Measurements from ENCODE around the gene IL11. TPM values are rescaled to one million over a fixed set of nuclear protein-coding genes. Genes with fewer than 3 reads are reported as not detected.

Gene IL11
- total RNA-seq, 1 donor from 2014 or later: 0.56 TPM

- TF ChIP-seq, protein P1, sequence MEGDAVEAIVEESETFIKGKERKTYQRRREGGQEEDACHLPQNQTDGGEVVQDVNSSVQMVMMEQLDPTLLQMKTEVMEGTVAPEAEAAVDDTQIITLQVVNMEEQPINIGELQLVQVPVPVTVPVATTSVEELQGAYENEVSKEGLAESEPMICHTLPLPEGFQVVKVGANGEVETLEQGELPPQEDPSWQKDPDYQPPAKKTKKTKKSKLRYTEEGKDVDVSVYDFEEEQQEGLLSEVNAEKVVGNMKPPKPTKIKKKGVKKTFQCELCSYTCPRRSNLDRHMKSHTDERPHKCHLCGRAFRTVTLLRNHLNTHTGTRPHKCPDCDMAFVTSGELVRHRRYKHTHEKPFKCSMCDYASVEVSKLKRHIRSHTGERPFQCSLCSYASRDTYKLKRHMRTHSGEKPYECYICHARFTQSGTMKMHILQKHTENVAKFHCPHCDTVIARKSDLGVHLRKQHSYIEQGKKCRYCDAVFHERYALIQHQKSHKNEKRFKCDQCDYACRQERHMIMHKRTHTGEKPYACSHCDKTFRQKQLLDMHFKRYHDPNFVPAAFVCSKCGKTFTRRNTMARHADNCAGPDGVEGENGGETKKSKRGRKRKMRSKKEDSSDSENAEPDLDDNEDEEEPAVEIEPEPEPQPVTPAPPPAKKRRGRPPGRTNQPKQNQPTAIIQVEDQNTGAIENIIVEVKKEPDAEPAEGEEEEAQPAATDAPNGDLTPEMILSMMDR (conservative IDR thresholded peaks at IDR 0.05): no peak
- peak overlapping the region; percentile 79 for H3K4me3 Mint-ChIP-seq
- peaks cover 7% of the 10 kb centered on the region for H3K27me3 Mint-ChIP-seq (ENCODE audit: low read depth)
- H3K36me3 Mint-ChIP-seq (ENCODE audit: low read depth): peaks cover 7% of the 10 kb centered on the region
- H3K27ac Mint-ChIP-seq (ENCODE audit: unreplicated experiment): peak overlapping the region; percentile 65
- H3K4me1 Mint-ChIP-seq: peaks cover 49% of the 10 kb centered on the region
- H3K9me3 Mint-ChIP-seq: peaks cover 2% of the 10 kb centered on the region
- DNase-seq (ENCODE audit: low read depth, low spot score): no peak
These were observed 22.8 kb upstream of the IL11 start for GRCh38 chr19:55392820-55393761.

DNA sequence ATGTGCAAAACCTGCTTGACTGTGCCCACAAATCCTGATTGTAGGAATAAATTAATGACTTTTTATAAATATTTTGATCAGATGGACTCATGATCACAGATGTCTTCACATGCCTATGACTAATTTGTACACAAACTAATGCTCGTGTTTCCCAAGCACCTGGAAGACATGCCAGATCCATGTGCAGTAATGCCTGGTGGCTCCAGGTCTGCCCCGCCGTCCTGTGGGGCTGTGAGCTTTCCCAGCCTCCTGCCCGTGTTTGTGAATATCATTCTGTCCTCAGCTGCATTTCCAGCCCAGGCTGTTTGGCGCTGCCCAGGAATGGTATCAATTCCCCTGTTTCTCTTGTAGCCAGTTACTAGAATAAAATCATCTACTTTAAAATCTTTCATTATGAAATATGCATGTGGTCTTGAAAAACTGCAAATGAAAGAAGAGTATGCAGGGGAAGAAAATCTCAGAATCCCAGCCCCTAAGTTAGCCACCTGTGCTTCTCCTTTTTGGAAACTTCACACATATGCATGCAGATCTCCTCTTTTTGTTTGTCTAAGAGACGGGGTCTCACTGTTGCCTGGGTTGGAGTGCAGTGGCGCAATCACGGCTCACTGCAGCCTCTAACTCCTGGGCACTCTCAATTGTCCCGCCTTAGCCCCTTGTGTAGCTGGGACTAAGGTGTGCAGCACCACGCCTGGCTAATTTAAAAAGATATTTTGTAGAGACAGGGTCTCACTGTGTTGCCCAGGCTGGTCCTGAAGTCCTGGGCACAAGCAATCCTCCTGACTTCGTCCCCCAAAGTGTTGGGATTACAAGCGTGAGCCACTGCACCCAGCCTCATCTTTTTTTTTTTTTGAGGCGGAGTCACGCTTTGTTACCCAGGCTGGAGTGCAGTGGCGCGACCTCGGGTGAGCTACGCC lies 21.7 kb upstream of the IL11 start:
- TF ChIP-seq, protein P1 (conservative IDR thresholded peaks at IDR 0.05): no peak
- Mint-ChIP-seq H3K27me3 (ENCODE audit: low read depth) (peaks cover 3% of the 10 kb centered on the region), H3K4me3 (peak overlapping the region; percentile 79), H3K36me3 (ENCODE audit: low read depth) (peaks cover 5% of the 10 kb centered on the region), H3K9me3 (no peaks in the 10 kb centered on the region), H3K27ac (ENCODE audit: unreplicated experiment) (no peak overlapping the region), H3K4me1 (peaks cover 52% of the 10 kb centered on the region)
- DNase-seq (ENCODE audit: low read depth, low spot score): no peak

DNA sequence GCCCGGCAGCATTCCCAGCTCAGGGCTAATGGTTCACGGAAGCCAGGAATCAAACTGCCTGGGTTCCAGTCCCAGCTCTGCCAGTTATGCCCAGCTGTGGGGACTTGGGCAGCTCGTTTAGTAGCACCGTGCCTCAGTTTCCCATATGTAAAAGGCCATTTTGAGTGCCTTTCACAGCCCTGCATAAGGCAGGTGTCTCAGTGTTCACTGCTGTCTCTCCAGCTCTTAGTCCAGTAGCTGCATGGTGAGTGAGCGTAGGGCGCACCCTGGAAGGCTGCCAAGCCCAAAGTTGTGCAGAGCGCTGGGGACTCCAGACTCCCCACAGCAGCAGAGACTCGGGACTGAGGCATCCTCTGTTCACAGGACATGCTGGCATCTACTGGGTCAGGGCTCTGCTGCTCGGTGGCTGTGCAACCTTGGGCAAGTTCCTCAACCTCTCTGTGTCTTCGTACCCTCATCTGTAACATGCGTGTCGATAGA lies 21.0 kb upstream of the IL11 start:
- peak overlapping the region; percentile 80 for H3K4me3 Mint-ChIP-seq
- peaks cover 59% of the 10 kb centered on the region for H3K4me1 Mint-ChIP-seq
- H3K9me3 Mint-ChIP-seq: no peaks in the 10 kb centered on the region
- H3K27ac Mint-ChIP-seq (ENCODE audit: unreplicated experiment): no peak overlapping the region
- peaks cover 7% of the 10 kb centered on the region for H3K36me3 Mint-ChIP-seq (ENCODE audit: low read depth)
- DNase-seq (ENCODE audit: low read depth, low spot score): no peak
- H3K27me3 Mint-ChIP-seq (ENCODE audit: low read depth): peaks cover 3% of the 10 kb centered on the region
- TF ChIP-seq, protein P1 (conservative IDR thresholded peaks at IDR 0.05): no peak

DNA sequence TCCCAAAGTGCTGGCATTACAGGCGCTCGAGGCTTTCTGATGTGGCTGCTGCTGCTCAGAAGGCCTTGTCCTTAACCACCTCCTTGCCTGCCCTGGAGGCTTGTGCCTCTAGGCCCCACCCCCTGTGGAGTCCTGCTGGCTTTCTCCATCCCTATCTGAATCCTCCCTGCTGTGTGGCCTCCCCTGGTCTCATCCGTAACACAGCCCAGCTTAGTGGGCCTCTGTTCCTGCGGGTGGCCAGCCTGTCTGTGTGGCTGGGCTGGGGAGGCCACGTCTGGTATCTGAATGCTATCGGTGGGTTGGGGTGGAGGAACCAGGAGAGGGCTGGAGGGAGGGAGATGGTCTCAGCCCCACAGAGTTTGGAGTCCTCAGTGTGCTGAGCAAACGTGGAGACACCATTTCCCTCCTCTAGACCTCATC lies 20.2 kb upstream of the IL11 start:
- peaks cover 6% of the 10 kb centered on the region for H3K27me3 Mint-ChIP-seq (ENCODE audit: low read depth)
- H3K9me3 Mint-ChIP-seq: no peaks in the 10 kb centered on the region
- no peak for DNase-seq (ENCODE audit: low read depth, low spot score)
- H3K27ac Mint-ChIP-seq (ENCODE audit: unreplicated experiment): no peak overlapping the region
- peaks cover 10% of the 10 kb centered on the region for H3K36me3 Mint-ChIP-seq (ENCODE audit: low read depth)
- TF ChIP-seq, protein P1 (conservative IDR thresholded peaks at IDR 0.05): no peak
- peaks cover 65% of the 10 kb centered on the region for H3K4me1 Mint-ChIP-seq
- peak overlapping the region; percentile 80 for H3K4me3 Mint-ChIP-seq

Measured in neural crest cell (in vitro differentiated cells).